ENCODE measurements around the gene INTS15. TPM values are rescaled to one million over a fixed set of nuclear protein-coding genes. Genes with fewer than 3 reads are reported as not detected.
"Not testable (repeated sequence)": the region's sequence is repeated elsewhere in the genome, so short reads cannot be mapped to it uniquely, and the experiment has no call there.

INTS15 gene
- total RNA-seq, 1 donor from 2014 or later = 16.2 TPM

GRCh38 chr7:6618621-6619020 lies 28.8 kb downstream of the INTS15 start:
- no peak for DNase-seq

DNA sequence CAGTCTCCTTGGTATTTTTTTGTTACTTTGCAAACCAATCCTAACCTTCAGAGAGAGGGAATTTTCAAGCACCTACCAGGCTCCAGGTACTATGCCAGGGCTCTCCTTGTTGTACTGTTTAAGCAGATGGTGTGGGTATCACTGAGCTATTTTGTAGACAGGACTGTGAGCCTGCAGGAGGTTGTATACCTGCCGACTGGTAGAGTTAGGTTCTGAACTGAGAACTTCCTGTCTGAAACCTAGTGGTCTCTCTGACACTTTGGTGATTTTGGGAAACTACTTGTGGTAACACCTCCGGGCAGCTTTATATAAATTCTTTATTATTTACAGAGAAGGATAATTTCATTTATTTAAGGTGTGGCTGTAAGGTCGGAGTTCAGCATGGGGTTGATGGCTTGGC lies 30.1 kb downstream of the INTS15 start:
- DNase-seq = no peak

DNA sequence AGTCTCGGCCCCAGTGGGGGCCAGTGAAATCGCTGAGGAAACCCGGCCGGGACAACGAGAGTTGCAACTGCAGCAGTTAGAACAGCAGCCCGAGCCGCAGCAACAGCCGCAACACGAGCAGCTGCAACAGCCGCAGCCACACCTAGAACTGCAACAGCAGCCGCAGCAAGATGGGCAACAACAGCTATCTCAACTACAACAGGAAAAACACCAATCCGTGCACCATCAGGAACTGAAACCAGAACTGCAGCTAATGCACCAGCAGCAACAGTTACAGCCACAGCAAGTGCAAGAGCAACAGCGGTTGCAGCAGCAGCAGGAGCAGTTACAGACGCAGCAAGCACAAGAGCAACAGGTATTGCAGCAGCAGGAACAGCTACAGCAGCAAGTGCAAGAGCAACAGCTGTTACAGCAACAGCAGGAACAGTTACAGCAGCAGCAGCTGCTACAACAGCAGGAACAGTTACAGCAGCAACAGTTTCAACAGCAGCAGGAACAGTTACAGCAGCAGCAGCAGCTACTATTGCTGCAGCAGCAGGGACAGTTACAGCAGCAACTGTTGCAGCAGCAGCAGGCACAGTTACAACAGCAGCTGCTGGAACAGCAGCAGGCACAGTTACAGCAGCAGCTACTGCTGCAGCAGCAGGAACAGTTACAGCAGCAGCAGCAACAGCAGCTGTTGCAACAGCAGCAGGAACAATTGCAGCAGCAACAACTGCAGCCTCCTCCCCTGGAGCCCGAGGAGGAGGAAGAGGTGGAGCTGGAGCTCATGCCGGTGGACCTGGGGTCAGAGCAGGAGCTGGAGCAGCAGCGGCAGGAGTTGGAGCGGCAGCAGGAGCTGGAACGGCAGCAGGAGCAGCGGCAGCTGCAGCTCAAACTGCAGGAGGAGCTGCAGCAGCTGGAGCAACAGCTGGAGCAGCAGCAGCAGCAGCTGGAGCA lies 31.6 kb downstream of the INTS15 start:
- DNase-seq = no peak

GRCh38 chr7:6622134-6622710 lies 32.4 kb downstream of the INTS15 start:
- no peak for DNase-seq

- DNase-seq = no peak
Measured at GRCh38 chr7:6623589-6624245, 33.9 kb downstream of the INTS15 start.

- DNase-seq = no peak
Measured at GRCh38 chr7:6624246-6624611, 34.4 kb downstream of the INTS15 start.

GRCh38 chr7:6628045-6628444 lies 38.2 kb downstream of the INTS15 start:
- no peak for DNase-seq

GRCh38 chr7:6630007-6630849 lies 40.4 kb downstream of the INTS15 start:
- DNase-seq = no peak

GRCh38 chr7:6631605-6632004 lies 41.8 kb downstream of the INTS15 start:
- no peak for DNase-seq

- DNase-seq = no peak
Measured at GRCh38 chr7:6634021-6634420, 44.2 kb downstream of the INTS15 start.

- not testable (repeated sequence) for DNase-seq
Measured at GRCh38 chr7:6634971-6635370, 45.1 kb downstream of the INTS15 start.

DNA sequence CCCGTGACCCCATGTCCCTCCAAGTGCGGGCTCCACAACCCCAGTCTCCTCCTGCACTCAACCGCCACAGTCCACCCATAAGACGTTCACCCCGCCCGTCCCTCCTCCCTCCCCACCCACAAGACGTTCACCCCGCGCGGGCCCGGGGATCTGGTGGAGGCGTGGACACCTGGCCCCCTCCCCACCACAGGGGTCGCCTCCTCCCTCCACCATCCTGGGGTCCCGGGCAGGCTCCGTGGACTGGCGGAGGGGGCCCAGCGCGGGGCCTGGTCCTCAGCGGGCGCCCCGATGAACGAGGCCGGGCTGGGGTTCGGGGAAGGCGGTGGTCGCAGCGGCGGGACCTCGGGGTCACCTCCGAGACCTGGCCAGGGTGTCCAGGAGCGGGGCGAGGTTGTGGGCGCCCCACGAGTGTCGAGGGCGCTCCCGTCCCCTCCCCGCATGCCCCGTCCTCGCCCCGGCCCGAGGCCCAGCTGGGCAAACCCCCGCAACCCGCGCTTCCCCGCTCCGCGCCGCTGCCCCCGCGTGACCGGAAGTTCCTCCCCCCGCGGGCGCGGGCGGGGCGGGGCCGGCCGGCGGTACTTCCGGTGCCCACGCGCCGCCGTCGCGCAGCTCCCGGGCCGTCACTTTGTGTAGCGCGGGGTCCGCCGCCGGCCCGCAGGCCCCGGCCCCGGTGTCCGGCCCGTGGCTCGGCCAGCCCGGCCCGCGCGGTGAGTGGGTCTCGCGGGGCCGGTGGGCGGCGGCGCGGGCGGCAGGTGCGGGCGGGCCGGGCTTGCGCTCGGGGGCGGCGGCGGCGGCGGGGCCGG lies 47.1 kb downstream of the INTS15 start, which contains the start of gene ZNF316:
TSS of gene ZNF316 (plus strand) at position 578 of the 803 bp plus-strand sequence. CDS start 5,092 bp downstream, outside the sequence.
- no peak for DNase-seq

DNA sequence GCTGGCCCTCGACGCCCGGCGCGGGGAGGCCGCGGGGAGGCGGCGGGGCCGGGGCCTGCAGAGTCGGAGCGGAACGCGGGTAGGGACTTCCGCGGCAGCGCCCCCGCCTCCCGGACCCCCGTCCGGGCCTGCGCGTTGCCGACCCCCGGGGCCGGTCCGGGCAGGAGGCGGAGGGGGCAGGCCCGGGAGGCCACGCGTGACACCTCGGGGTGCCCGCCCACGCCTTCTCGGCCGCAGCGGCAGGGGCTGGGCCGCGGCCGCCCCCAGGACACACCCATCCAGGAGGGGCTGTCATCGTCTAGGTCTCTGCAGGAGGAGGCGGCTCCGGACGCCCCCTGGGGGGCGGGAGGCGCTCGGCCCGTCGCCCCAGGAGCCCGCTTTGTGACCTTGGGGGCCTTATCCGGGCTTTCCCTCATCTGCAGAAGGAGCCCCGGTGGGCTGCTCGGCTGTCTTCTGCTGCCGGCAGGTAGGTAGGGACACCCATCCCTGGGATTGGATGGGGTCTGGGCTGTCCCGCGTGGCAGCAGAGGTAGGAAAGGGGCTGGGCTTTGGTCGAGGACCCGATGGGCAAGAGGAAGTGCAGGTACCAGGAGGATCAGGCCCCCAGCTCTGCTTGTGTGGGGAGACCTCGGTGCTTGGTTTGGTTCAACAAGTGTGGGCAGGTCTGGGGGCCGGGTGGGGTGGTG lies 47.9 kb downstream of the INTS15 start:
- no peak for DNase-seq

DNA sequence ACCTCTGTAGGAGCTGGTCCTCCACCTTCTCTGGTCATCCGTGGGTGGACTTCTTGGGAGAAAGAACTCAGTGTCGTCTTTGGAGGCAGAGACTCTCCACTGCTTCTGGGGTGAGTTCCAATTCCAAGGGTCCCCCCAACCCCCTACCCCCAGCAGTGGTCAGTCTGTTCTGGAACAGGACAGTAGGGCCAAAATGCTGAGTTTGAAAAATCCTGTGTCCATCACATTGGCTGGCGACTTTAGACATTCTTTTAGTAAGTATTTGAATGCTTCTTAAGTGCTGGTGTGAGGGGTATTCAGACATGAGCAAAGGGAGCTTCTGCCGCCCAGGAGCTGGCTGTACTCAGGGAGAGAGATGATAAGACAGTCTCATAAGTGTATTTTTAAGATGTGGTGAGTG lies 49.2 kb downstream of the INTS15 start:
- no peak for DNase-seq

GRCh38 chr7:6639627-6640026 lies 49.8 kb downstream of the INTS15 start:
- no peak for DNase-seq

GRCh38 chr7:6640246-6640721 lies 50.5 kb downstream of the INTS15 start:
- no peak for DNase-seq

DNA sequence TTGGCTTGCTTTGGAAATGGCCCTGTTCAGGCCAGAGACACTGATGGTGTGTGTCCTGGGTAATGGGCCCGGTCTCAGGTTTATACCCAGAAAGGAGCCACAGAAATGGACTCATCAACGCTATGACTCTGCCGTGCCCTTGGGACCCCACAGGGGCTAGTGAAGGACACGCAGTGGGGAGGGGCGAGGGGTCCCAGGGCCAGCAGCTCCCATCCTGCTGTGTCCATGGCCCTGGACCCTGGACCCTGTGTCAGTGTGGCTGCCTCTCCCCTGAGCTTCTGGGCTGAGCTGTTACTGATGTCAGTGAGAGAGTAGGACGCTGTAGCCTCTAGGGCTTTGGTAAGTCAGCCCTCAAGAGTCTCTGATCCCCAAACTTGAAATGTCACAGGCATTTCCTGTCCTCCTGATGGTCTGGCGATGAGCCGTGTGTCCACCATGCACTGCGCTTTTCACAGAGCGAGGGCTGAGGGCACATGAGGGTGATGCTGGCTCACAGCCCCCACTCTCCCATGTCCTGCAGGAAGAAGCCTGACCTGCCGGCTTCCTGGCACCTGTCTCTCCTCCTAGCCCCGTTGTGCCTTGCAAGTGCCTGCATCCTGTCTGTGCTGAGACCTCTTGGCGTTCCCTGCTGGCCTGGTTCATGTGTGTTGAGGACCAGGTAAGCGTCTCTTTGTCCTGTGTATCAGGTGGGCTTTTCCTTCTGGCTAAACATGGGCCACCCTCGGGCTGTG lies 51.6 kb downstream of the INTS15 start:
- DNase-seq = no peak

DNA sequence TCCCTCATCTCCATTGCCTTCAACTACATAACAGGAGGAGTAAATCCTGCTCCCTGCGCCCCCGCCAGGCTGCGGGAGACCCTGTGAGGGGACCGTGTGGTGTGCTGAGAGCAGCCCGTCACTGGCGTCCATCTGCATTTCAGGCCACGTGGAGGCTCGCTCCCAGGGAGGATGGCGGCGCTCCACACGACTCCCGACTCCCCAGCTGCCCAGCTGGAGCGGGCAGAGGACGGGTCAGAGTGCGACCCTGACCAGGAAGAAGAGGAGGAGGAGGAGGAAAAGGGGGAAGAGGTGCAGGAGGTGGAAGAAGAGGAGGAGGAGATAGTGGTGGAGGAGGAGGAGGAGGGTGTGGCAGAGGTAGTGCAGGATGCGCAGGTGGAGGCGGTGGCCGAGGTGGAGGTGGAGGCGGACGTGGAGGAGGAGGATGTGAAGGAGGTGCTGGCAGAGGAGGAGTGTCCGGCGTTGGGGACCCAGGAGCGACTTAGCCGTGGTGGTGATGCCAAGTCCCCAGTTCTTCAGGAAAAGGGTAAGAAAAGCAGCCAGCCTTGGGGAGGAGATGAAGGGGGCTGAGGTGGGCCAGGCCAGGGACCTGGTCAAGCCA lies 52.5 kb downstream of the INTS15 start:
- no peak for DNase-seq

DNA sequence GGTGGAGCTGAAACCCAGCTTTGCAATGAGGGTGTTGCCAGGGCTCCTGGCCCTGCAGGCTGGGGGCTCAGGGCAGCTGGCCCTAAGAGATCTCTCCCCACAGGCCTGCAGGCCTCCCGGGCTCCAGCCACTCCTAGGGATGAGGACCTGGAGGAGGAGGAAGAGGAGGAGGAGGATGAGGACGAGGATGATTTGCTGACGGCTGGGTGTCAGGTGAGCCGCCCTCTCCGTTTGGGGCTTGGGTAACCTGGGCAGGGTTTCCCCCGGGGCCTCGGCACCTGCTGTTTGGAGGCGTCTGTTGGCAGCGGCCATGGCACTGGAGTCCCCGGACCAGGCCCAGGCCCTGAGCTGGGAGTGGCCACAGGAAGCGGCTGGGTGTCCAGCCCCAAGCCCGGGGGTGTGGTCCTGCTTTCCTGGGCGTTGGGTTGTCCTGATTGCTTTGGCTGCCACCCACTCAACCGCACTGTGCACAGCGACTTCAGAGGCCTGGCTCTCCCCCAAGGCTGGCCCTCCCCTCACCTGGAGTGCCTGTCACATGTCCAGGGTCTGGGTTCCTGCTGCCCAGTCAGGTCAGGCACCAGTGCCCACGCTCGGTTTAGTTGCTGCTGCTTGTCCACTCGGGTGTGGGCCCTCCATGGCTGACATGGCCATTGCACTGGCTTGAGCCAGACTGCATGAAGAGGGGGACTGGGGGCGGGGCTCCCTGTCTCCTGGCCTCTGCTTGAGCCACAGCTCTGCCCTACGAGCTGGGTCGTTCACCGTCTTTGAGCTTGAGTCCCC lies 53.2 kb downstream of the INTS15 start:
- no peak for DNase-seq

Data from skin of body (tissue), 2 donors.